Neural progenitor cell (in vitro differentiated cells): Measurements from ENCODE around the gene GPAM. TPM values are rescaled to one million over a fixed set of nuclear protein-coding genes. Genes with fewer than 3 reads are reported as not detected.

Experiments used
- DNase-seq: peaks from one replicate; pipeline ENCODE4 v3.0.0-alpha.2; 2016; ENCODE audit warnings: low spot score
- H2AFZ ChIP-seq: fragments of 200-600 bp; sonication (generic); replicated peaks from 2 replicates; pipeline ENCODE4 v1.6.1; 2016; ENCODE audit warnings: antibody characterized with exemption
- H3F3A ChIP-seq: fragments of 200-600 bp; sonication (generic); 2 replicates; pipeline ENCODE4 v1.6.1; 2016; ENCODE audit warnings: antibody characterized with exemption, low read depth
- H3K27ac ChIP-seq: fragments of 200-600 bp; sonication (generic); 2 replicates; pipeline ENCODE4 v1.5.1; 2016; ENCODE audit warnings: mild to moderate bottlenecking
- H3K27me3 ChIP-seq: fragments of 200-600 bp; sonication (generic); 2 replicates; pipeline ENCODE4 v1.6.1; 2016; ENCODE audit warnings: mild to moderate bottlenecking, moderate library complexity
- H3K36me3 ChIP-seq: fragments of 200-600 bp; sonication (generic); 2 replicates; pipeline ENCODE4 v1.5.1; 2016
- H3K4me1 ChIP-seq: fragments of 200-600 bp; sonication (generic); 2 replicates; pipeline ENCODE4 v1.6.1; 2016; ENCODE audit warnings: mixed run types
- H3K4me2 ChIP-seq: fragments of 200-600 bp; sonication (generic); 2 replicates; pipeline ENCODE4 v1.6.1; 2016
- H3K4me3 ChIP-seq: fragments of 200-600 bp; sonication (generic); 2 replicates; pipeline ENCODE4 v1.5.1; 2016
- H3K79me2 ChIP-seq: fragments of 200-600 bp; sonication (generic); 2 replicates; pipeline ENCODE4 v1.6.1; 2016; ENCODE audit warnings: low read depth
- H3K9ac ChIP-seq: fragments of 200-600 bp; sonication (generic); 2 replicates; pipeline ENCODE4 v1.6.1; 2016
- H3K9me3 ChIP-seq: fragments of 200-600 bp; sonication (generic); 2 replicates; pipeline ENCODE4 v1.5.1; 2016; ENCODE audit warnings: low read depth
- H4K20me1 ChIP-seq: fragments of 200-600 bp; sonication (generic); 2 replicates; pipeline ENCODE4 v1.6.1; 2016; ENCODE audit warnings: low read depth
- H3K27ac Mint-ChIP-seq: 3 replicates; pipeline ENCODE4 v1.8.0; 2021; ENCODE audit warnings: mixed read lengths
- H3K27me3 Mint-ChIP-seq: 2 replicates; pipeline ENCODE4 v1.8.0; 2022; ENCODE audit warnings: low read depth, mild to moderate bottlenecking, inconsistent platforms, moderate library complexity, mixed read lengths; ENCODE audit not compliant: insufficient read depth
- H3K36me3 Mint-ChIP-seq: 3 replicates; pipeline ENCODE4 v1.8.0; 2021; ENCODE audit warnings: mixed read lengths
- H3K4me1 Mint-ChIP-seq: 3 replicates; pipeline ENCODE4 v1.8.0; 2021; ENCODE audit warnings: mixed read lengths
- H3K4me3 Mint-ChIP-seq: 3 replicates; pipeline ENCODE4 v1.8.0; 2021; ENCODE audit warnings: mild to moderate bottlenecking, moderate library complexity, mixed read lengths
- H3K9me3 Mint-ChIP-seq: 3 replicates; pipeline ENCODE4 v1.8.0; 2020; ENCODE audit warnings: mixed read lengths
- EZH2 ChIP-seq: fragments of 200-600 bp; sonication (generic); IDR thresholded peaks from 2 replicates; pipeline ENCODE4 v1.6.1; 2017; ENCODE audit warnings: antibody characterized with exemption, mild to moderate bottlenecking, moderate library complexity
- EZH2phosphoT487 ChIP-seq: fragments of 200-600 bp; sonication (generic); IDR thresholded peaks from 2 replicates; pipeline ENCODE4 v1.6.1; 2017; ENCODE audit warnings: antibody characterized with exemption
- total RNA-seq: library from RNA; depleted of rRNA; stranded (reverse); fragments of >200 nt; gene quantifications from 2 replicates; pipeline ENCODE4 v1.2.3, GENCODE V29; 2015; ENCODE audit warnings: low replicate concordance
- TF ChIP-seq, protein P1 (sequence below): fragments of 200-600 bp; sonication (generic); IDR thresholded peaks from 2 replicates; pipeline ENCODE4 v1.5.1; 2017; ENCODE audit warnings: antibody characterized with exemption, mild to moderate bottlenecking

The GPAM gene
- total RNA-seq, 1 donor from 2014 or later, result 18.9 TPM

DNA sequence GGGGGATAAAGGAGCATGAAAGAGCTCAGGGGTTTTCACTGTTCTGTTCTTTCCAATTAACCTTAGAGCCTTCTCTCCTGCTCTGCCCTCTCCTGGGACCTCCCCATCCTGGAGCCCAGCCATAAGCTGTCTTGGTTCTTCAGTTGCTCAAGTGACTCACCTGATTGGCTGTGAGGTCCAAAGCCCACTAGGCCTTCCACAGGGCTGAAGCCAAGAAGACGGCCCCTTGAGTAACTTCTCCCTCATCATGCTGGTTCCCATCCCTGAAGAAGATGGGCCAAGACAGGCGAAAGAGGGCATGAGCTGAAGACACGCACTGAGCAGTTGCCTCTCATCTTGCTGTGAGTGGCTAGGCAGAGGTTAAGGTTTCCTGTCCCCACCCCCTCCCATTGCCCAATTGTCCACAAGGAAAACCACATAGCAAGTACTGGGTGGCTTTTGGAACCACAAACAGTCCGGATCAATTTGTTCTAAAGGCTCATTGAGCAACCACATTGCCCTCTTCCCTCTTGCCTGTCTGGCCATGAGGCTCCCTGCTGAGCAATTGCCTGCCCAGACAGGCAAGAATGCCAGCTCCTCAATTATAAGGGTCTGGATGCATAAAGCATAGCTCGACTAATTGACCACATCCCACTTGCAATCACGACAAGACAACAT, 43.9 kb upstream of the GPAM start:
- H3K79me2 ChIP-seq, result no peaks in the 10 kb centered on the region
- TF ChIP-seq EZH2phosphoT487, result no peak
- TF ChIP-seq, protein P1, sequence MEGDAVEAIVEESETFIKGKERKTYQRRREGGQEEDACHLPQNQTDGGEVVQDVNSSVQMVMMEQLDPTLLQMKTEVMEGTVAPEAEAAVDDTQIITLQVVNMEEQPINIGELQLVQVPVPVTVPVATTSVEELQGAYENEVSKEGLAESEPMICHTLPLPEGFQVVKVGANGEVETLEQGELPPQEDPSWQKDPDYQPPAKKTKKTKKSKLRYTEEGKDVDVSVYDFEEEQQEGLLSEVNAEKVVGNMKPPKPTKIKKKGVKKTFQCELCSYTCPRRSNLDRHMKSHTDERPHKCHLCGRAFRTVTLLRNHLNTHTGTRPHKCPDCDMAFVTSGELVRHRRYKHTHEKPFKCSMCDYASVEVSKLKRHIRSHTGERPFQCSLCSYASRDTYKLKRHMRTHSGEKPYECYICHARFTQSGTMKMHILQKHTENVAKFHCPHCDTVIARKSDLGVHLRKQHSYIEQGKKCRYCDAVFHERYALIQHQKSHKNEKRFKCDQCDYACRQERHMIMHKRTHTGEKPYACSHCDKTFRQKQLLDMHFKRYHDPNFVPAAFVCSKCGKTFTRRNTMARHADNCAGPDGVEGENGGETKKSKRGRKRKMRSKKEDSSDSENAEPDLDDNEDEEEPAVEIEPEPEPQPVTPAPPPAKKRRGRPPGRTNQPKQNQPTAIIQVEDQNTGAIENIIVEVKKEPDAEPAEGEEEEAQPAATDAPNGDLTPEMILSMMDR, result no peak
- no peak overlapping the region for H3K27ac Mint-ChIP-seq

DNA sequence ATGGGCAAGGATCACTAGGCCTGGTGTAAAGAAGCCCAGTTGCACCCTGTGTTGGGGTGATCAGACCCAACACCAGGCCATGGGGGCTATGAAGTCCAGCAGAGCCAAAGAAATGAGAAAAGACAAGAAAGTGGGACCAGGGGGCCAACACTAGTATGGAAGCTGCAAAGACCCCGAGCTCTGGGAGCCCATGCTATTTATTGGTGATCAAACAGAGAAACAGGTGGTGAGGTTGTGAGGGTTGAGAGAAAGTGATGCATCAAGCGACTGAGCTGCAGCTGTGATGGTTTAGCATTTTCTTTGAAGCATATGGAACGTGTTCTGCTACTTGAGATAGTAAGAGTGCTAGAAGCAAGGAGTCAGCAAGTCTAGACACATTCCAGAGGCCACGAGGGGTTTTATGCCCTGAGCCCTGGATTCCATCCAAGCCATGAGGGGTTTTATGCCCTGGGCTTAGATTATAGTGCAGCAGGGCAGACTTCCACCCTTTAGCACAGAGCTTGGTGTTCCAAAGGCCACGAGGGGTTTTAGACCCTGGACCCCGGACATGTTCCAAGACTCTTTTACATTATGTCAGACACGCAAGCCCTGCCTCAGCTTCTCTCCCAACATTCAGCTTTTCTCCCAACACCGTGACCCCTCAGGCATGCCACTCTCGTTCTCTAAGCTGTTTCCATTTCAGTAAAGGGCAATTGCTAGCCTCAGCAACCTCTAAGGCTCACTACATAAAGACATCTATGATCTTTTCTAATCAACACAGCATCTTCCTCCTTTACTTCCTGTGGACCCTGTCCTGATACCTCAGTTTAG, 43.1 kb upstream of the GPAM start:
- H3K36me3 Mint-ChIP-seq, result no peaks in the 10 kb centered on the region

More for the DNA sequence above, 43.9 kb upstream of the GPAM start:
- H3K27ac ChIP-seq, result no peak overlapping the region
- peaks cover 5% of the 10 kb centered on the region for H3K27me3 Mint-ChIP-seq
- H3K36me3 ChIP-seq, result no peaks in the 10 kb centered on the region
- H3K27me3 ChIP-seq, result no peaks in the 10 kb centered on the region
- H3K9me3 Mint-ChIP-seq, result no peaks in the 10 kb centered on the region
- no peak overlapping the region for H3K4me3 ChIP-seq
- H3F3A ChIP-seq, result no peaks in the 10 kb centered on the region
- H3K9ac ChIP-seq, result no peak overlapping the region
- H3K4me1 Mint-ChIP-seq, result peaks cover 4% of the 10 kb centered on the region
- no peaks in the 10 kb centered on the region for H3K4me1 ChIP-seq
- no peak overlapping the region for H3K4me2 ChIP-seq
- H3K36me3 Mint-ChIP-seq, result no peaks in the 10 kb centered on the region
- H4K20me1 ChIP-seq, result no peaks in the 10 kb centered on the region
- DNase-seq, result no peak
- H3K4me3 Mint-ChIP-seq, result no peak overlapping the region
- no peaks in the 10 kb centered on the region for H3K9me3 ChIP-seq
- H2AFZ ChIP-seq, result no peak overlapping the region

DNA sequence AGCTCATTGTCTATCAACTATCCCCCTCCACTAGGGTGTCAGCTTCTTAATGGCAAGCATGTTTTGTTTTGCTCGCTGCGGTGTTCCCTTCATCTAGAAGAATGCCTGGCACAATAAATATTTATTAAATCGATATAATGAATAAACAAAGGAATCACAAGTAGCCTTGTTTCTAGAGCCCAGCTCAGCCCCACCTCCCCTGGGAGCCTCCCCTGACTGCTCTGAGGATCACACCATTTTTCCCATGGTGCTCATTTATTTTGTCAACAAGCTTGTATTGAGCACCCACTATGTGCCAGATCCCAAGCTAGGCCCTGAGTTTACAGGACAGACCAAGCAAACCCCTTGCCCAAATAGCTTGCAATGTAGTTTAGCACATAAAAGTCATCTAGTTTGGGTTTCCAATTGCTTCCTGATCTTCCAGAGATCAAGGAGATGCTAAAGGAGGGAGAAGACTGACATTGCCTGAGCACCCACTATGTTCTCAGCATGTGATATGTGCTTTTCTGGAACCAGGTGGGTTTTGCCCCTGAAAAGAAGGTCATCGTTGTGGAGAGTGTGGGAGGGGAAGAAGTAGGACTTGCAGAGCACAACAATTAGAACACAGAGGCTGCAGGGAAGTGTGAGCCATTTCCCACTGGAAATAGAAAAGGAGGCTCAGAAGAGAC, 42.3 kb upstream of the GPAM start:
- no peak overlapping the region for H3K9ac ChIP-seq
- H3K36me3 ChIP-seq, result no peaks in the 10 kb centered on the region
- no peak overlapping the region for H3K27ac Mint-ChIP-seq
- no peak overlapping the region for H3K4me2 ChIP-seq
- H3F3A ChIP-seq, result no peaks in the 10 kb centered on the region
- H3K36me3 Mint-ChIP-seq, result no peaks in the 10 kb centered on the region
- H3K4me1 Mint-ChIP-seq, result no peaks in the 10 kb centered on the region
- no peaks in the 10 kb centered on the region for H3K79me2 ChIP-seq
- TF ChIP-seq EZH2 (no peak), EZH2phosphoT487 (no peak)
- TF ChIP-seq, protein P1, result no peak
- no peaks in the 10 kb centered on the region for H3K9me3 Mint-ChIP-seq
- no peak overlapping the region for H2AFZ ChIP-seq
- no peak overlapping the region for H3K4me3 ChIP-seq
- H3K4me3 Mint-ChIP-seq, result no peak overlapping the region
- DNase-seq, result no peak
- H3K4me1 ChIP-seq, result no peaks in the 10 kb centered on the region
- H3K27me3 Mint-ChIP-seq, result peaks cover 5% of the 10 kb centered on the region
- no peaks in the 10 kb centered on the region for H4K20me1 ChIP-seq
- H3K27me3 ChIP-seq, result no peaks in the 10 kb centered on the region
- no peak overlapping the region for H3K27ac ChIP-seq
- H3K9me3 ChIP-seq, result no peaks in the 10 kb centered on the region

More for the DNA sequence above, 43.1 kb upstream of the GPAM start:
- H3K9me3 Mint-ChIP-seq, result no peaks in the 10 kb centered on the region
- H3K4me3 Mint-ChIP-seq, result no peak overlapping the region
- no peaks in the 10 kb centered on the region for H3K4me1 ChIP-seq
- no peaks in the 10 kb centered on the region for H4K20me1 ChIP-seq
- H3K36me3 ChIP-seq, result no peaks in the 10 kb centered on the region
- no peaks in the 10 kb centered on the region for H3K27me3 ChIP-seq
- H2AFZ ChIP-seq, result no peak overlapping the region
- no peak overlapping the region for H3K4me3 ChIP-seq
- no peaks in the 10 kb centered on the region for H3K9me3 ChIP-seq
- no peak overlapping the region for H3K27ac Mint-ChIP-seq
- TF ChIP-seq, protein P1, result no peak
- TF ChIP-seq EZH2 (no peak), EZH2phosphoT487 (no peak)
- no peak overlapping the region for H3K27ac ChIP-seq
- no peaks in the 10 kb centered on the region for H3F3A ChIP-seq
- no peaks in the 10 kb centered on the region for H3K79me2 ChIP-seq
- no peak overlapping the region for H3K4me2 ChIP-seq
- no peak for DNase-seq
- H3K4me1 Mint-ChIP-seq, result no peaks in the 10 kb centered on the region
- no peak overlapping the region for H3K9ac ChIP-seq
- H3K27me3 Mint-ChIP-seq, result peaks cover 5% of the 10 kb centered on the region
